Sigmoid colon (tissue), 4 donors: ENCODE data around the gene MAMSTR.

Experiments used
- CTCF ChIP-seq, 4 experiments: fragments of 450-650 bp in 3 of 4; fragments of 200-600 bp in 1 of 4; IDR thresholded peaks; one replicate each; pipeline ENCODE4 v1.5.1; 2016 to 2019; ENCODE audit warnings: antibody characterized with exemption in 4 of 4, mild to moderate bottlenecking in 3 of 4, moderate library complexity in 2 of 4
- EP300 ChIP-seq, 4 donors: sonication (generic); formaldehyde crosslinking; IDR thresholded peaks; one replicate each; pipeline ENCODE4 v1.6.1; 2017; ENCODE audit warnings: antibody characterized with exemption in 4 of 4
- POLR2A ChIP-seq, 2 donors: fragments of 450-650 bp; IDR thresholded peaks; one replicate each; pipeline ENCODE4 v1.6.1; 2016; ENCODE audit warnings: antibody characterized with exemption in 2 of 2, mild to moderate bottlenecking in 2 of 2, moderate library complexity in 2 of 2

GRCh38 chr19:48695743-48696352, 23.7 kb downstream of the MAMSTR start, which contains the start of gene FUT2:
- TF ChIP-seq CTCF (IDR thresholded peaks at IDR 0.05) (no peak), POLR2A (IDR thresholded peaks at IDR 0.05) (peak in 1 of 2 donors; percentile 86), EP300 (IDR thresholded peaks at IDR 0.05) (no peak)
